NB4 (cell line): Measurements from ENCODE around the gene ZNFX1.

Source experiments
- DNase-seq: peaks from one replicate; pipeline ENCODE4 v3.0.0; 2010; ENCODE audit warnings: low read depth
- H3K4me3 ChIP-seq: one replicate; pipeline ENCODE4 v1.5.1; 2011; ENCODE audit warnings: mild to moderate bottlenecking, low read depth, low read length, moderate library complexity
- MYC ChIP-seq: IDR thresholded peaks from 2 replicates; pipeline ENCODE4 v1.6.1; 2011; ENCODE audit warnings: low read depth, low read length
- POLR2A ChIP-seq: IDR thresholded peaks from 2 replicates; pipeline ENCODE4 v1.6.1; 2011; ENCODE audit warnings: mild to moderate bottlenecking; ENCODE audit not compliant: insufficient read length; ENCODE audit errors: extremely low read depth
- TF ChIP-seq, protein P1 (sequence below): IDR thresholded peaks from 2 replicates; pipeline ENCODE4 v1.6.1; 2011; ENCODE audit warnings: low read depth, low read length
- TF ChIP-seq, protein P2 (sequence below): IDR thresholded peaks from one replicate; pipeline ENCODE4 v1.5.1; 2012; ENCODE audit warnings: low read depth, low read length

The ZNFX1 gene

DNA sequence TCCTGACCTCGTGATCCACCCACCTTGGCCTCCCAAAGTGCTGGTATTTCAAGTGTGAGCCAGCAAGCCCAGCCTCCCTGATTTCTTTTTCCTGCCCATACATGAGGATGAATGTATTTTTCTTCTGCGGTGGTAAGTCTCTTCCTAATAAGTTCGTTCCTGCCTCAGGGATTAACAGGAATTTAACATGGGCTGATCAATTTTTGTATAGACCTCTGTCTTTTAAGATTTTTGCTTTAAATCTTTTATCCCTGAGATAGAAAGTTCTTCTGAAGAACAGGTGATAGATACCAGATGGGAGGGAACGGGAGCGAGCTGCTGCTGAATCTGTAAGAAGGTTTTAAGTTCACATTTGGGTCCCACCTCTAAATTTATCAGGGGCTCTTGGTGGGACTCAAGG lies 7.0 kb upstream of the ZNFX1 start:
- H3K4me3 ChIP-seq, result peak overlapping the region; percentile 41
- TF ChIP-seq, protein P1, sequence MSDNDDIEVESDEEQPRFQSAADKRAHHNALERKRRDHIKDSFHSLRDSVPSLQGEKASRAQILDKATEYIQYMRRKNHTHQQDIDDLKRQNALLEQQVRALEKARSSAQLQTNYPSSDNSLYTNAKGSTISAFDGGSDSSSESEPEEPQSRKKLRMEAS, result no peak
- no peak for TF ChIP-seq MYC
- TF ChIP-seq, protein P2, sequence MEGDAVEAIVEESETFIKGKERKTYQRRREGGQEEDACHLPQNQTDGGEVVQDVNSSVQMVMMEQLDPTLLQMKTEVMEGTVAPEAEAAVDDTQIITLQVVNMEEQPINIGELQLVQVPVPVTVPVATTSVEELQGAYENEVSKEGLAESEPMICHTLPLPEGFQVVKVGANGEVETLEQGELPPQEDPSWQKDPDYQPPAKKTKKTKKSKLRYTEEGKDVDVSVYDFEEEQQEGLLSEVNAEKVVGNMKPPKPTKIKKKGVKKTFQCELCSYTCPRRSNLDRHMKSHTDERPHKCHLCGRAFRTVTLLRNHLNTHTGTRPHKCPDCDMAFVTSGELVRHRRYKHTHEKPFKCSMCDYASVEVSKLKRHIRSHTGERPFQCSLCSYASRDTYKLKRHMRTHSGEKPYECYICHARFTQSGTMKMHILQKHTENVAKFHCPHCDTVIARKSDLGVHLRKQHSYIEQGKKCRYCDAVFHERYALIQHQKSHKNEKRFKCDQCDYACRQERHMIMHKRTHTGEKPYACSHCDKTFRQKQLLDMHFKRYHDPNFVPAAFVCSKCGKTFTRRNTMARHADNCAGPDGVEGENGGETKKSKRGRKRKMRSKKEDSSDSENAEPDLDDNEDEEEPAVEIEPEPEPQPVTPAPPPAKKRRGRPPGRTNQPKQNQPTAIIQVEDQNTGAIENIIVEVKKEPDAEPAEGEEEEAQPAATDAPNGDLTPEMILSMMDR, result no peak
- TF ChIP-seq POLR2A, result no peak
- no peak for DNase-seq

DNA sequence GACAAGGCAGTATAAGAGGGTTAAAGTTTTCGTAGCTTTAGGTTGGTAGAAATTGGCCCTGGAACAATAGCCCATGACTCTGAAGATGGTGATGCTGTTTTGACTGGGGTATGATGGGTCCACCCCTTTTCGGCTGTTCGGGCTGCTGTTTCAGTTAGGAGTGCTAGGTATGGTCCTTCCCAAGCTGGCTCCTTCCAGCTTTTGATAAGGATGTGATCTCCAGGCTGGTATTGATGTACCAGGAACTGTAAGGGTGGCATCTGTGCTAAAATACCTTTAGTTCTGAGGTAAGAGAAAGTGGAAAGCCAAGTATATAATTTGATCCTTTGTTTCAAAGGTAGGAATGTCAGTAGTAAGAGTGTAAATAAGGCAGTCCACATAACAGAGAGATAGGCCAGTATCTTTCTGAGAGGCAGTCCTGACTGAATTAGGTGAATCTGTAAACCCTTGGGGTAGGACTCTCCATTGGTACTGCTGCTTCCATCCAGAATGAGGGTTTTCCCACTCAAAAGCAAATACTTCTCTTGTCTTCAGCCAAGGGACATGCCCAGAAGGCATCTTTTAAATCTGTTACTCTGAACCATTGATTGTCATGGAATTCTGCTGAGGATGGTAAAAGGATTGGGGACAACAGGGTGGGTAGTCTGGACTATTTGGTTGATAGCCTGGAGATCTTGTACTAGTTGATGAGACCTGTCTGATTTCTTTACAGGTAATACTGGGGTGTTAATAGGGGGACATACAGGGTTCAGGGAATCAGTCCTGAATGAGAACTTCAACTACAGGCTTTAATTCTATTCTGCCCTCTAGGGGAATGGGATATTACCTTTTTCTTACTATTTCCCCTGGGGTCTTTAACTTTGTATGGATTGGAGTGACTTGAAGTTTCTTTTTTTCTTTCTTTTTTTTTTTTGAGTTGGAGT lies 6.1 kb upstream of the ZNFX1 start:
- H3K4me3 ChIP-seq, result peak overlapping the region; percentile 97
- no peak for TF ChIP-seq POLR2A
- TF ChIP-seq, protein P1, result no peak
- TF ChIP-seq, protein P2, result no peak
- TF ChIP-seq MYC, result no peak
- peak; percentile 34 for DNase-seq

DNA sequence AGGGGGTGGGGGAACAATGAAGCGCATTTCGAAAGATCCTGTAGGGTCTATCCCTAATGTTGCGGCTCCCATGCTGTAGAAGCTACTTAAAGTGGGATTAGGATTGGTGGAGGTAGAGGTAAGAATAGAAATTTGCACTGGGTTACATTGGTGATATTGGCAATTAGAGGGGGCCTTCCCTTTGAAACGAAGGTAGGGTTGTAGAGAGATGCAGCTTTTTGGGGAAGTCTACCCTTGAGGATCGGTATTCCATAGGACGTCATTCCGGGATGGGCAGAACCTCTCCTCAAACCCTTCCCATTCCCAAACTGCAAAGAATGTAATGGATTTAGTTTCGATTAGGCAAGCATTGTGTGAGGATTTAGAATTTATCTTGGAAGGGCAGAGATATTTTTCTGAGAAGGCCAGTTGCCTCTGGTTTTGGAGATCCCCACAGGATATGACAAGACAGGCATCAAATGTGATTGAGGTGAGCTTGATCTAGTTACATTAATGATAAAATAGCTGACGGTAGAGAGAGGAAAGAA lies 5.4 kb upstream of the ZNFX1 start:
- DNase-seq, result peak; percentile 34
- H3K4me3 ChIP-seq, result peak overlapping the region; percentile 97
- TF ChIP-seq POLR2A (peak; percentile 23), MYC (no peak)

DNA sequence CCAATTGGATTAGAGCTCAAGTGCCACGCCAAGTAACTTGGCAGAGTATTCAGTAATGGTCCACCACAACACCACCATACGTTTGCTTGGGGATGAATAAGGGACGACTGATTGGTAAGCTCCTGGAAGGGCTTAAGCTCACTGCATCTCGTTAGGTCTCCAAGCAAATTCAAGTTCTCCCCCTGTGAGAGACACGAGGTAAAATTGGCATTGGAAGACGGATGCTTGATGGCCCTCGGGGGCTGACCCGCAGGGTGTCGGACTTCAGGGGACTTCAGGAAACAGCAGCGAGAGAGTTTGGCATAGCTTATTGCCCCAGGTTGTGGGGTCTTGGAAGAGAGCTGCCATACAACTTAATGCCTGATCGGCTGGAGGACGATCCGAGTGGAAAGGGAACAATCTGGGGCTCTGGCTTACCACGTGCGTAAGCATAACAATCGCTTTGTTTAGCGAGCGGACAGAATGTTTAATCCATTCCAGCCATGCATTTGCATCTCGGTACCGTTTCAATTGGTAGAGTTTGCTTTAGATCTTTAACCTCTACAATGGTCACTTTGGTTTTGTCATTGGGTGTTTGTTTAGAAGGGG lies 4.8 kb upstream of the ZNFX1 start:
- H3K4me3 ChIP-seq, result peak overlapping the region; percentile 97
- DNase-seq, result peak; percentile 35

DNA sequence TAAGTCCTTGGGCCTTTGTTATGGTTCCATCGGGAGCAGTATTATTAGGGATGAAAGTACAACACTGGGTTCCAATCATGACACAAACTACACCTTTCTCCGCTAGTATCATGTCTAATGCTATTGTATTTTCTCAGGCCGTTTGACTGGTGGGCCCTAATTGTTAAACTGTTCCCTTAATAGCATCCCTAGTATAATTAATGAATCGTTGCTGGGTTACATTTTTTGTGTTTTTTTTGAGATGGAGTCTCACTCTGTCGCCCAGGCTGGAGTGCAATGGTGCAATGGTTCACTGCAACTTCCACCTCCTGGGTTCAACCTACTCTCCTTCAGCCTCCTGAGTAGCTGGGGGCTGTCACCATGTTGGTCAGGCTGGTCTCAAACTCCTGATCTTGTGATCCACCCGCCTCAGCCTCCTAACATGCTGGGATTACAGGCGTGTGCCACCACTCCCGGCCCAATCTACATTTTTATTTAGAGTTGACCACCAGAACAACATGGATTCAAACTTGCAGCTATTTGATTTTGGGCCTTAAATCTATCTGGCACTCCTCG lies 4.1 kb upstream of the ZNFX1 start:
- peak overlapping the region; percentile 97 for H3K4me3 ChIP-seq
- DNase-seq, result peak; percentile 12
- TF ChIP-seq, protein P2, result no peak
- TF ChIP-seq POLR2A (no peak), MYC (no peak)
- TF ChIP-seq, protein P1, result no peak

More for the DNA sequence above, 4.8 kb upstream of the ZNFX1 start:
- TF ChIP-seq POLR2A (no peak), MYC (no peak)
- TF ChIP-seq, protein P2, result no peak
- TF ChIP-seq, protein P1, result no peak; the same call in 1 of the 2 replicates
